H1 (cell line): ENCODE results near the gene CDC37. TPM values are rescaled to one million over a fixed set of nuclear protein-coding genes. Genes with fewer than 3 reads are reported as not detected.

ENCODE experiments used
- CTCF ChIA-PET: fragments of 300-600 bp; sonication (Branson Sonifier 250); formaldehyde crosslinking; loops from one replicate; lab custom pipeline; 2021; ENCODE audit not compliant: partially characterized antibody; lab: Charles Lee
- POLR2A ChIA-PET: fragments of 300-600 bp; sonication (Branson Sonifier 250); formaldehyde crosslinking; loops from one replicate; lab custom pipeline; 2021; ENCODE audit warnings: inconsistent platforms; ENCODE audit not compliant: partially characterized antibody; lab: Charles Lee
- DNase-seq, 2 experiments: peaks; one replicate each; pipeline versions ENCODE4 v3.0.0 to v3.0.0-alpha.2; 2010 to 2022; ENCODE audit warnings: low spot score in 2 of 2, low read depth in 1 of 2, mixed read lengths in 1 of 2
- FAIRE-seq: peaks from 2 replicates; lab custom pipeline; 2011; peaks lifted over from hg19 to GRCh38; lab: Jason Lieb, UNC
- H2AFZ ChIP-seq: 2 replicates; pipeline ENCODE4 v1.8.1; 2012; ENCODE audit warnings: low read length, inconsistent platforms
- H2AK5ac ChIP-seq: 2 replicates; pipeline ENCODE4 v1.6.1; 2013; ENCODE audit warnings: low read depth, low read length
- H2BK120ac ChIP-seq: replicated peaks from 2 replicates; pipeline ENCODE3; 2013; ENCODE audit warnings: low read depth, low read length, inconsistent platforms
- H2BK12ac ChIP-seq: 2 replicates; pipeline ENCODE4 v1.6.1; 2013; ENCODE audit warnings: low read depth, low read length
- H2BK15ac ChIP-seq: 2 replicates; pipeline ENCODE4 v1.6.1; 2013; ENCODE audit warnings: low read length
- H2BK20ac ChIP-seq: 2 replicates; pipeline ENCODE4 v1.6.1; 2013; ENCODE audit warnings: low read length
- H2BK5ac ChIP-seq: 2 replicates; pipeline ENCODE4 v1.6.1; 2013; ENCODE audit warnings: low read depth, low read length
- H3K14ac ChIP-seq: 2 replicates; pipeline ENCODE4 v1.6.1; 2013; ENCODE audit warnings: inconsistent platforms; ENCODE audit not compliant: insufficient read length
- H3K18ac ChIP-seq: 2 replicates; pipeline ENCODE4 v1.6.1; 2013; ENCODE audit warnings: low read length; ENCODE audit errors: extremely low read depth
- H3K23ac ChIP-seq: 2 replicates; pipeline ENCODE4 v1.6.1; 2013; ENCODE audit warnings: inconsistent platforms; ENCODE audit not compliant: insufficient read length
- H3K23me2 ChIP-seq: 2 replicates; pipeline ENCODE4 v1.6.1; 2013; ENCODE audit warnings: low read depth, low read length
- H3K27ac ChIP-seq: 2 replicates; pipeline ENCODE4 v1.6.1; 2011; ENCODE audit warnings: low read depth, low read length, inconsistent platforms
- H3K27me3 ChIP-seq, 4 experiments: replicated peaks in 1 of 4; 1 replicate in 1 of 4; 2 replicates in 3 of 4; pipeline versions ENCODE4 v1.6.1 to v1.8.1; 2011 to 2013; ENCODE audit warnings: low read length in 3 of 4, mild to moderate bottlenecking in 3 of 4, inconsistent platforms in 2 of 4, mixed read lengths in 2 of 4, moderate library complexity in 1 of 4; ENCODE audit not compliant: control insufficient read depth in 3 of 4, insufficient read depth in 3 of 4; ENCODE audit errors: extremely low read depth in 1 of 4
- H3K36me3 ChIP-seq, 4 experiments: 2 replicates each; pipeline versions ENCODE4 v1.6.1 to v1.8.1; 2011 to 2013; ENCODE audit warnings: mild to moderate bottlenecking in 4 of 4, low read length in 3 of 4, moderate library complexity in 2 of 4, control low read depth in 1 of 4, inconsistent platforms in 1 of 4; ENCODE audit not compliant: insufficient read depth in 4 of 4, control insufficient read depth in 2 of 4
- H3K4ac ChIP-seq: replicated peaks from 2 replicates; pipeline ENCODE3; 2013; ENCODE audit warnings: low read length, low read depth, mixed read lengths, inconsistent platforms; ENCODE audit not compliant: insufficient read length
- H3K4me1 ChIP-seq, 4 experiments: replicated peaks in 1 of 4; 1 replicate in 1 of 4; 2 replicates in 3 of 4; pipeline versions ENCODE4 v1.6.1 to v1.8.1; 2011 to 2013; ENCODE audit warnings: low read length in 3 of 4, inconsistent platforms in 2 of 4, mixed read lengths in 1 of 4; ENCODE audit not compliant: insufficient read depth in 4 of 4, control insufficient read depth in 3 of 4
- H3K4me2 ChIP-seq, 2 experiments: 2 replicates each; pipeline versions ENCODE4 v1.6.1 to v1.8.1; 2011 to 2013; ENCODE audit warnings: low read depth in 2 of 2, low read length in 2 of 2, control low read depth in 1 of 2, inconsistent platforms in 1 of 2, mild to moderate bottlenecking in 1 of 2; ENCODE audit not compliant: insufficient read depth in 1 of 2
- H3K4me3 ChIP-seq, 4 experiments: fragments of 200-600, 300-600 bp in 1 of 4; sonication (generic), shearing (Covaris generic), sonication (Bioruptor Twin) in 1 of 4; 2 replicates each; pipeline versions ENCODE4 v1.5.1 to v1.8.1; 2011 to 2016; ENCODE audit warnings: low read length in 4 of 4, low read depth in 3 of 4, control low read depth in 2 of 4, inconsistent platforms in 2 of 4, mild to moderate bottlenecking in 2 of 4, mixed read lengths in 1 of 4, moderate library complexity in 1 of 4; ENCODE audit not compliant: insufficient read depth in 2 of 4; ENCODE audit errors: extremely low read depth in 1 of 4
- H3K56ac ChIP-seq: replicated peaks from 2 replicates; pipeline ENCODE3; 2013; ENCODE audit warnings: low read depth, mild to moderate bottlenecking, mixed read lengths, low read length, inconsistent platforms; ENCODE audit not compliant: insufficient read length
- H3K79me1 ChIP-seq: 2 replicates; pipeline ENCODE4 v1.6.1; 2013; ENCODE audit warnings: low read depth, low read length, control low read depth
- H3K79me2 ChIP-seq, 2 experiments: 2 replicates each; pipeline versions ENCODE4 v1.6.1 to v1.8.1; 2012 to 2013; ENCODE audit warnings: low read length in 2 of 2, mild to moderate bottlenecking in 2 of 2, inconsistent platforms in 1 of 2; ENCODE audit not compliant: insufficient read depth in 2 of 2, control insufficient read depth in 1 of 2
- H3K9ac ChIP-seq, 4 experiments: replicated peaks in 1 of 4; 1 replicate in 1 of 4; 2 replicates in 3 of 4; pipeline versions ENCODE4 v1.6.1 to v1.8.1; 2011 to 2013; ENCODE audit warnings: low read depth in 3 of 4, low read length in 3 of 4, control low read depth in 2 of 4, mild to moderate bottlenecking in 2 of 4, moderate library complexity in 2 of 4, inconsistent platforms in 1 of 4; ENCODE audit errors: extremely low read depth in 1 of 4
- H3K9me3 ChIP-seq, 2 experiments: 2 replicates each; pipeline versions ENCODE4 v1.6.1 to v1.8.1; 2012 to 2013; ENCODE audit warnings: mild to moderate bottlenecking in 2 of 2, moderate library complexity in 2 of 2, control low read depth in 1 of 2, inconsistent platforms in 1 of 2, low read depth in 1 of 2, low read length in 1 of 2, mixed read lengths in 1 of 2; ENCODE audit not compliant: insufficient read depth in 2 of 2
- H4K20me1 ChIP-seq, 2 experiments: replicated peaks in 1 of 2; 2 replicates each; pipeline versions ENCODE3 to v1.8.1; 2011 to 2013; ENCODE audit warnings: inconsistent platforms in 2 of 2, low read length in 2 of 2, mild to moderate bottlenecking in 1 of 2; ENCODE audit not compliant: insufficient read depth in 2 of 2, control insufficient read depth in 1 of 2
- H4K5ac ChIP-seq: 2 replicates; pipeline ENCODE4 v1.6.1; 2013; ENCODE audit warnings: low read length, low read depth, mixed read lengths, inconsistent platforms; ENCODE audit not compliant: insufficient read length
- H4K8ac ChIP-seq: 2 replicates; pipeline ENCODE4 v1.8.0; 2013; ENCODE audit warnings: mild to moderate bottlenecking, moderate library complexity, low read length, inconsistent platforms; ENCODE audit not compliant: insufficient read depth; ENCODE audit errors: extremely low read depth
- H4K91ac ChIP-seq: replicated peaks from 2 replicates; pipeline ENCODE3; 2013; ENCODE audit warnings: low read length, mixed read lengths, inconsistent platforms; ENCODE audit not compliant: insufficient read length
- BCL11A ChIP-seq, 2 experiments: IDR thresholded peaks; one replicate each; pipeline ENCODE4 v1.6.1; 2011; ENCODE audit warnings: low read depth in 2 of 2, low read length in 2 of 2, mild to moderate bottlenecking in 2 of 2
- CREB1 ChIP-seq: IDR thresholded peaks from 2 replicates; pipeline ENCODE4 v1.6.1; 2012; ENCODE audit warnings: inconsistent platforms
- EP300 ChIP-seq, 2 experiments: IDR thresholded peaks; 1 replicate in 1 of 2; 2 replicates in 1 of 2; pipeline ENCODE4 v1.6.1; 2011 to 2012; ENCODE audit warnings: low read depth in 2 of 2, low read length in 2 of 2, mild to moderate bottlenecking in 2 of 2, borderline replicate concordance in 1 of 2, inconsistent platforms in 1 of 2, moderate library complexity in 1 of 2
- GABPA ChIP-seq: IDR thresholded peaks from 2 replicates; pipeline ENCODE4 v1.6.1; 2011; ENCODE audit warnings: mild to moderate bottlenecking, low read length, moderate library complexity, borderline replicate concordance; ENCODE audit not compliant: insufficient read depth
- HDAC2 ChIP-seq, 2 experiments: fragments of 300-600 bp in 1 of 2; sonication (generic) in 1 of 2; IDR thresholded peaks; 2 replicates each; pipeline ENCODE4 v1.6.1; 2011 to 2012; ENCODE audit warnings: low read depth in 2 of 2, low read length in 2 of 2, mild to moderate bottlenecking in 2 of 2, moderate library complexity in 2 of 2, borderline replicate concordance in 1 of 2, inconsistent platforms in 1 of 2
- JUN ChIP-seq: IDR thresholded peaks from 2 replicates; pipeline ENCODE4 v1.6.1; 2011; ENCODE audit warnings: low read depth, mild to moderate bottlenecking, improper control_type of control experiment, low read length
- MAFK ChIP-seq: IDR thresholded peaks from 2 replicates; pipeline ENCODE4 v1.6.1; 2012; ENCODE audit warnings: low read depth, mild to moderate bottlenecking, improper control_type of control experiment, low read length
- POU5F1 ChIP-seq: IDR thresholded peaks from 2 replicates; pipeline ENCODE4 v1.6.1; 2011; ENCODE audit warnings: low read depth, mild to moderate bottlenecking, low read length, moderate library complexity
- RAD21 ChIP-seq, 2 experiments: IDR thresholded peaks in 1 of 2; conservative IDR thresholded peaks in 1 of 2; 2 replicates each; pipeline ENCODE4 v1.6.1; 2011; ENCODE audit warnings: low read depth in 2 of 2, low read length in 2 of 2, improper control_type of control experiment in 1 of 2, inconsistent platforms in 1 of 2, mild to moderate bottlenecking in 1 of 2, moderate library complexity in 1 of 2
- SP1 ChIP-seq: IDR thresholded peaks from 2 replicates; pipeline ENCODE4 v1.6.1; 2011; ENCODE audit warnings: low read depth, low read length
- SUZ12 ChIP-seq: fragments of 200-600 bp; sonication (generic); IDR thresholded peaks from 2 replicates; pipeline ENCODE4 v1.6.1; 2012; ENCODE audit warnings: mild to moderate bottlenecking, inconsistent platforms, low read length, moderate library complexity, mixed read lengths
- TBP ChIP-seq: IDR thresholded peaks from 2 replicates; pipeline ENCODE4 v1.6.1; 2011; ENCODE audit warnings: low read depth, low read length, improper control_type of control experiment
- USF2 ChIP-seq: IDR thresholded peaks from 2 replicates; pipeline ENCODE4 v1.6.1; 2011; ENCODE audit warnings: low read length, improper control_type of control experiment
- WGBS, 2 experiments: shearing (Covaris generic) in 1 of 2; methylation state at CpG; one replicate each; pipeline versions ENCODE4 v1.1.6 to v1.1.7; 2013 to 2015; ENCODE audit warnings: low lambda C conversion rate in 2 of 2, mixed read lengths in 2 of 2, inconsistent platforms in 1 of 2, low coverage in 1 of 2, missing lambda C conversion rate in 1 of 2; ENCODE audit not compliant: insufficient replicate concordance in 2 of 2, insufficient coverage in 1 of 2, insufficient read length in 1 of 2; ENCODE audit errors: extremely low coverage in 1 of 2, missing lambda C conversion rate in 1 of 2; 5-methylcytosine and 5-hydroxymethylcytosine counted together
- polyA plus RNA-seq, 7 experiments: library from polyadenylated mRNA; depleted of rRNA in 3 of 7; stranded (reverse) in 5 of 7; unstranded in 2 of 7; fragments of >200 nt in 5 of 7; fragments of 200-250 nt in 2 of 7; gene quantifications; 1 replicate in 5 of 7; 2 replicates in 1 of 7; 4 replicates in 1 of 7; pipeline versions ENCODE4 v1.2.1 to v1.2.3, GENCODE V29; 2011 to 2013; ENCODE audit warnings: missing spikeins in 2 of 7, mixed read lengths in 2 of 7
- total RNA-seq: library from RNA; stranded (reverse); fragmentation: NEBNext Ultra II Directional; extraction: Animal tissue kit (Norgen Biotek cat#: 25700); gene quantifications from 2 replicates; pipeline ENCODE4 v1.2.1, GENCODE V29; 2021

The CDC37 gene
- total and polyA plus RNA-seq, 2 of the 8 experiments (the other 6 are each of a cell fraction or from before 2014, with no cell fraction given) = 162 to 181 TPM

- Histone ChIP-seq H3K9me3 (no peaks in the 10 kb centered on the region), H2BK20ac (no peak overlapping the region), H4K8ac (no peak overlapping the region), H3K23ac (no peak overlapping the region), H2BK15ac (no peak overlapping the region), H3K4ac (no peak overlapping the region), H3K14ac (no peak overlapping the region), H2BK12ac (no peak overlapping the region), H2BK120ac (no peak overlapping the region), H3K23me2 (no peaks in the 10 kb centered on the region), H2AK5ac (no peak overlapping the region), H3K36me3 (peaks cover 0 to 5% (median 2%) of the 10 kb centered on the region in 4 experiments; a peak in 2 of 8 replicates), H4K20me1 (no peaks in the 10 kb centered on the region), H4K91ac (no peak overlapping the region), H2BK5ac (no peak overlapping the region), H3K9ac (no peak overlapping the region), H3K4me2 (no peak overlapping the region), H3K18ac (no peak overlapping the region), H3K79me1 (no peaks in the 10 kb centered on the region), H3K4me1 (no peaks in the 10 kb centered on the region), H3K27ac (no peak overlapping the region), H3K56ac (no peak overlapping the region), H3K27me3 (no peaks in the 10 kb centered on the region), H4K5ac (no peak overlapping the region), H2AFZ (no peak overlapping the region), H3K79me2 (no peaks in the 10 kb centered on the region), H3K4me3 (no peak overlapping the region)
- POLR2A ChIA-PET = interaction anchor here (1.1 to 1.8 kb wide), 2 partner anchors 16 to 37 kb away, joined by 3 to 4 read pairs; partner anchors contain the start of gene ZGLP1
- WGBS, 2 experiments = 89% methylated on average over 10 of the region's 10 CpGs; no CpG with 5 or more reads in 1 of the 2 experiments
- DNase-seq (no peak), FAIRE-seq (no peak)
- CTCF ChIA-PET = interaction anchor here (1.5 kb wide), 1 partner anchor 44 kb away, joined by 4 read pairs; no protein-coding TSS in a partner anchor
- TF ChIP-seq SP1 = no peak
- TF ChIP-seq RAD21 (IDR thresholded peaks at IDR 0.05 in 1 of 2, conservative IDR thresholded peaks at IDR 0.05 in 1 of 2; ENCODE audit: low read depth in 2 of 2, low read length in 2 of 2) = no peak
- no peak for TF ChIP-seq CREB1
- TF ChIP-seq EP300 (IDR thresholded peaks at IDR 0.05; ENCODE audit: borderline replicate concordance in 1 of 2, low read depth in 2 of 2, low read length in 2 of 2) = no peak
- no peak for TF ChIP-seq POU5F1
- no peak for TF ChIP-seq BCL11A (IDR thresholded peaks at IDR 0.05; ENCODE audit: low read depth in 2 of 2, low read length in 2 of 2)
- TF ChIP-seq GABPA = no peak
- no peak for TF ChIP-seq HDAC2 (IDR thresholded peaks at IDR 0.05; ENCODE audit: borderline replicate concordance in 1 of 2, low read depth in 2 of 2, low read length in 2 of 2)
- TF ChIP-seq MAFK = no peak
- no peak for TF ChIP-seq SUZ12
- TF ChIP-seq JUN = no peak
- TF ChIP-seq TBP = no peak
- TF ChIP-seq USF2 = no peak
These were observed 56.8 kb downstream of the CDC37 start for GRCh38 chr19:10346509-10346908.
